Measurements from ENCODE around the gene GPHA2. TPM values are rescaled to one million over a fixed set of nuclear protein-coding genes. Genes with fewer than 3 reads are reported as not detected.

The GPHA2 gene
- total and polyA plus RNA-seq, 10 of the 15 experiments (the other 5 are each of a cell fraction or from before 2014, with no cell fraction given): not detected

- H3K36me3 ChIP-seq (ENCODE audit: control insufficient read depth in 2 of 2, insufficient read depth in 2 of 2, low read length in 1 of 2): peaks cover 0 to 3% of the 10 kb centered on the region in 2 experiments; a peak in 1 of 4 replicates
- in situ Hi-C loops (cut with MboI) (no loop called here), intact Hi-C loops (cut with micrococcal nuclease; ENCODE audit: unreplicated experiment) (no loop called here)
- no peak overlapping the region for H3K9ac ChIP-seq (ENCODE audit: control insufficient read depth, insufficient read depth, low read length)
- H3K27ac ChIP-seq (ENCODE audit: control insufficient read depth, insufficient read depth): peak overlapping the region; percentile 46
- DNase-seq (ENCODE audit: low read depth, low spot score): no peak
- no peaks in the 10 kb centered on the region for H3K9me3 ChIP-seq (replicated peaks; ENCODE audit: control insufficient read depth, insufficient read depth, low read length)
- WGBS (ENCODE audit: insufficient coverage, insufficient replicate concordance, low lambda C conversion rate, missing lambda C conversion rate): 45% methylated on average over 14 of the region's 14 CpGs
- peak overlapping the region; percentile 17; the same call in 1 of the 2 replicates for H2AFZ ChIP-seq (ENCODE audit: control insufficient read depth, low read depth, low read length)
- FAIRE-seq: peak; percentile 7
- H4K20me1 ChIP-seq (ENCODE audit: control insufficient read depth, insufficient read depth): no peaks in the 10 kb centered on the region
- no peaks in the 10 kb centered on the region for H3K27me3 ChIP-seq (replicated peaks in 1 of 2; ENCODE audit: control insufficient read depth in 2 of 2, insufficient read depth in 2 of 2, low read length in 1 of 2)
- H3K4me2 ChIP-seq (ENCODE audit: control insufficient read depth, insufficient read depth): no peak overlapping the region
- CTCF ChIA-PET: interaction anchor here (0.6 to 30.0 kb wide), 6 partner anchors 12 to 484 kb away, joined by 3 to 1208 read pairs (median 4); partner anchors contain the start of genes CDC42BPG and PPP2R5B
- no TSS peak for BruUV-seq (replicated peaks)
- no peak overlapping the region for H3K4me3 ChIP-seq
- POLR2A ChIA-PET: interaction anchor here (0.5 to 1.9 kb wide), 6 partner anchors 12 to 352 kb away, joined by 3 to 9 read pairs (median 4); no protein-coding TSS in a partner anchor
- RAD21 ChIA-PET (ENCODE audit: unreplicated experiment): interaction anchor here (1.2 to 1.5 kb wide), 4 partner anchors 12 to 53 kb away, joined by 3 to 5 read pairs (median 4); no protein-coding TSS in a partner anchor
- SMC1A ChIA-PET (ENCODE audit: uncharacterized antibody, unreplicated experiment): interaction anchor here (1.0 to 4.1 kb wide), 4 partner anchors 12 to 51 kb away, joined by 3 to 18 read pairs (median 4); partner anchors contain the start of gene PPP2R5B
- H3K79me2 ChIP-seq (ENCODE audit: control insufficient read depth, insufficient read depth, low read length): no peaks in the 10 kb centered on the region
- ATAC-seq: peak; percentile 96
- H3K4me1 ChIP-seq (ENCODE audit: control insufficient read depth, insufficient read depth, low read length): peaks cover 9% of the 10 kb centered on the region
- no peak for TF ChIP-seq BRCA1 (IDR thresholded peaks at IDR 0.05; ENCODE audit: low read depth, low read length)
- TF ChIP-seq, protein P1, sequence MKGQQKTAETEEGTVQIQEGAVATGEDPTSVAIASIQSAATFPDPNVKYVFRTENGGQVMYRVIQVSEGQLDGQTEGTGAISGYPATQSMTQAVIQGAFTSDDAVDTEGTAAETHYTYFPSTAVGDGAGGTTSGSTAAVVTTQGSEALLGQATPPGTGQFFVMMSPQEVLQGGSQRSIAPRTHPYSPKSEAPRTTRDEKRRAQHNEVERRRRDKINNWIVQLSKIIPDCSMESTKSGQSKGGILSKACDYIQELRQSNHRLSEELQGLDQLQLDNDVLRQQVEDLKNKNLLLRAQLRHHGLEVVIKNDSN (IDR thresholded peaks at IDR 0.05; ENCODE audit: borderline replicate concordance, extremely low read length, insufficient read depth, low read depth, low read length): peak; percentile 71
- TF ChIP-seq, protein P2, sequence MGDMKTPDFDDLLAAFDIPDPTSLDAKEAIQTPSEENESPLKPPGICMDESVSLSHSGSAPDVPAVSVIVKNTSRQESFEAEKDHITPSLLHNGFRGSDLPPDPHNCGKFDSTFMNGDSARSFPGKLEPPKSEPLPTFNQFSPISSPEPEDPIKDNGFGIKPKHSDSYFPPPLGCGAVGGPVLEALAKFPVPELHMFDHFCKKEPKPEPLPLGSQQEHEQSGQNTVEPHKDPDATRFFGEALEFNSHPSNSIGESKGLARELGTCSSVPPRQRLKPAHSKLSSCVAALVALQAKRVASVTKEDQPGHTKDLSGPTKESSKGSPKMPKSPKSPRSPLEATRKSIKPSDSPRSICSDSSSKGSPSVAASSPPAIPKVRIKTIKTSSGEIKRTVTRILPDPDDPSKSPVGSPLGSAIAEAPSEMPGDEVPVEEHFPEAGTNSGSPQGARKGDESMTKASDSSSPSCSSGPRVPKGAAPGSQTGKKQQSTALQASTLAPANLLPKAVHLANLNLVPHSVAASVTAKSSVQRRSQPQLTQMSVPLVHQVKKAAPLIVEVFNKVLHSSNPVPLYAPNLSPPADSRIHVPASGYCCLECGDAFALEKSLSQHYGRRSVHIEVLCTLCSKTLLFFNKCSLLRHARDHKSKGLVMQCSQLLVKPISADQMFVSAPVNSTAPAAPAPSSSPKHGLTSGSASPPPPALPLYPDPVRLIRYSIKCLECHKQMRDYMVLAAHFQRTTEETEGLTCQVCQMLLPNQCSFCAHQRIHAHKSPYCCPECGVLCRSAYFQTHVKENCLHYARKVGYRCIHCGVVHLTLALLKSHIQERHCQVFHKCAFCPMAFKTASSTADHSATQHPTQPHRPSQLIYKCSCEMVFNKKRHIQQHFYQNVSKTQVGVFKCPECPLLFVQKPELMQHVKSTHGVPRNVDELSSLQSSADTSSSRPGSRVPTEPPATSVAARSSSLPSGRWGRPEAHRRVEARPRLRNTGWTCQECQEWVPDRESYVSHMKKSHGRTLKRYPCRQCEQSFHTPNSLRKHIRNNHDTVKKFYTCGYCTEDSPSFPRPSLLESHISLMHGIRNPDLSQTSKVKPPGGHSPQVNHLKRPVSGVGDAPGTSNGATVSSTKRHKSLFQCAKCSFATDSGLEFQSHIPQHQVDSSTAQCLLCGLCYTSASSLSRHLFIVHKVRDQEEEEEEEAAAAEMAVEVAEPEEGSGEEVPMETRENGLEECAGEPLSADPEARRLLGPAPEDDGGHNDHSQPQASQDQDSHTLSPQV (IDR thresholded peaks at IDR 0.05): peak; percentile 53; the same call in 1 of the 2 replicates
- TF ChIP-seq TCF7 (IDR thresholded peaks at IDR 0.05; ENCODE audit: borderline replicate concordance): no peak
- no peak for TF ChIP-seq CHD1 (IDR thresholded peaks at IDR 0.05; ENCODE audit: low read depth, low read length)
- peak; percentile 82 for TF ChIP-seq ATF7 (IDR thresholded peaks at IDR 0.05; ENCODE audit: low read depth)
- TF ChIP-seq MTA2 (IDR thresholded peaks at IDR 0.05; ENCODE audit: low read depth): no peak
- no peak for TF ChIP-seq JUND (IDR thresholded peaks at IDR 0.05; ENCODE audit: low read depth, low read length)
- no peak for TF ChIP-seq MTA3 (IDR thresholded peaks at IDR 0.05; ENCODE audit: borderline replicate concordance, low read length)
- TF ChIP-seq SRF (IDR thresholded peaks at IDR 0.05; ENCODE audit: low read depth in 2 of 2, low read length in 2 of 2): no peak
- no peak for TF ChIP-seq SMC3 (IDR thresholded peaks at IDR 0.05; ENCODE audit: borderline replicate concordance, low read length)
- TF ChIP-seq, protein P3, sequence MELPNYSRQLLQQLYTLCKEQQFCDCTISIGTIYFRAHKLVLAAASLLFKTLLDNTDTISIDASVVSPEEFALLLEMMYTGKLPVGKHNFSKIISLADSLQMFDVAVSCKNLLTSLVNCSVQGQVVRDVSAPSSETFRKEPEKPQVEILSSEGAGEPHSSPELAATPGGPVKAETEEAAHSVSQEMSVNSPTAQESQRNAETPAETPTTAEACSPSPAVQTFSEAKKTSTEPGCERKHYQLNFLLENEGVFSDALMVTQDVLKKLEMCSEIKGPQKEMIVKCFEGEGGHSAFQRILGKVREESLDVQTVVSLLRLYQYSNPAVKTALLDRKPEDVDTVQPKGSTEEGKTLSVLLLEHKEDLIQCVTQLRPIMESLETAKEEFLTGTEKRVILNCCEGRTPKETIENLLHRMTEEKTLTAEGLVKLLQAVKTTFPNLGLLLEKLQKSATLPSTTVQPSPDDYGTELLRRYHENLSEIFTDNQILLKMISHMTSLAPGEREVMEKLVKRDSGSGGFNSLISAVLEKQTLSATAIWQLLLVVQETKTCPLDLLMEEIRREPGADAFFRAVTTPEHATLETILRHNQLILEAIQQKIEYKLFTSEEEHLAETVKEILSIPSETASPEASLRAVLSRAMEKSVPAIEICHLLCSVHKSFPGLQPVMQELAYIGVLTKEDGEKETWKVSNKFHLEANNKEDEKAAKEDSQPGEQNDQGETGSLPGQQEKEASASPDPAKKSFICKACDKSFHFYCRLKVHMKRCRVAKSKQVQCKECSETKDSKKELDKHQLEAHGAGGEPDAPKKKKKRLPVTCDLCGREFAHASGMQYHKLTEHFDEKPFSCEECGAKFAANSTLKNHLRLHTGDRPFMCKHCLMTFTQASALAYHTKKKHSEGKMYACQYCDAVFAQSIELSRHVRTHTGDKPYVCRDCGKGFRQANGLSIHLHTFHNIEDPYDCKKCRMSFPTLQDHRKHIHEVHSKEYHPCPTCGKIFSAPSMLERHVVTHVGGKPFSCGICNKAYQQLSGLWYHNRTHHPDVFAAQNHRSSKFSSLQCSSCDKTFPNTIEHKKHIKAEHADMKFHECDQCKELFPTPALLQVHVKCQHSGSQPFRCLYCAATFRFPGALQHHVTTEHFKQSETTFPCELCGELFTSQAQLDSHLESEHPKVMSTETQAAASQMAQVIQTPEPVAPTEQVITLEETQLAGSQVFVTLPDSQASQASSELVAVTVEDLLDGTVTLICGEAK (IDR thresholded peaks at IDR 0.05; ENCODE audit: borderline replicate concordance): no peak
- TF ChIP-seq ETV6 (conservative IDR thresholded peaks at IDR 0.05 in 1 of 2, IDR thresholded peaks at IDR 0.05 in 1 of 2; ENCODE audit: borderline replicate concordance in 1 of 2, low read depth in 1 of 2): peak in 1 of 2 experiments; percentile 46; a peak in 1 of 4 replicates
- 0 out of 2 replicates have a peak, but pooled peaks have one; percentile 27 for TF ChIP-seq PAX5 (IDR thresholded peaks at IDR 0.05; ENCODE audit: borderline replicate concordance, low read depth, low read length)
Measured at GRCh38 chr11:64900263-64900678, 35.4 kb downstream of the GPHA2 start.

All from GM12878 (cell line).